ENCODE data around the gene TENT5C.

TENT5C gene

DNA sequence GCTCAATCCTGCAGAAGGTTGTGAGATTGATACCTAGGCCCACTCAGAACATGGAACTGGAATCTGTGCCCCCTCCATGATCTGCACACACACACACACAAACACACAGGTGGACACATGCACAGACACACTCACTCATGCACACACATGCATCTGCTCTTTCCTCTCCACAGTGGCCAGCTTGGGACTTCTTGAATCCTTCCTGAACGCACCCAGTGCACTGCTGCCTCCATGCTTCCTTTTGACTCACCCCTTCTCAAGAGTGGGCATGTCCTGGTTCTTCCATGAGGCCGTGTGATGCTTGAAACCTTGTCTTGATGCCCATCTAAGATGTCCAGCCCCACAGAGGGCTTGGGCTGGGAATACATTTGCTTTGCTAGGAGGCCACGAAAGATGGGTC, 25.4 kb upstream of the TENT5C start:
- DNase-seq (ENCODE audit: extremely low spot score) = no peak
- no peak for TF ChIP-seq L3MBTL2 (conservative IDR thresholded peaks at IDR 0.05)
- no peak for TF ChIP-seq ARNT (IDR thresholded peaks at IDR 0.05)
- TF ChIP-seq ELF4 (IDR thresholded peaks at IDR 0.05) = no peak
- TF ChIP-seq FOXA1 (IDR thresholded peaks at IDR 0.05) = no peak
- no peak for TF ChIP-seq NFRKB (IDR thresholded peaks at IDR 0.05)
- no peak for TF ChIP-seq SP1 (IDR thresholded peaks at IDR 0.05)
- no peak for TF ChIP-seq CTBP1 (IDR thresholded peaks at IDR 0.05; ENCODE audit: borderline replicate concordance)
- TF ChIP-seq HDGF (IDR thresholded peaks at IDR 0.05; ENCODE audit: borderline replicate concordance) = no peak
- TF ChIP-seq LEF1 (IDR thresholded peaks at IDR 0.05; ENCODE audit: borderline replicate concordance) = no peak
- no peak for TF ChIP-seq FOXK2 (IDR thresholded peaks at IDR 0.05)
- TF ChIP-seq SUZ12 (IDR thresholded peaks at IDR 0.05) = no peak
- TF ChIP-seq FOXM1 (IDR thresholded peaks at IDR 0.05; ENCODE audit: borderline replicate concordance) = no peak
- no peak for TF ChIP-seq ZNF384 (IDR thresholded peaks at IDR 0.05)
- no peak for TF ChIP-seq BHLHE40 (IDR thresholded peaks at IDR 0.05; ENCODE audit: borderline replicate concordance)
- POLR2A ChIA-PET = no interaction called here
- CTCF ChIA-PET = no interaction called here

DNA sequence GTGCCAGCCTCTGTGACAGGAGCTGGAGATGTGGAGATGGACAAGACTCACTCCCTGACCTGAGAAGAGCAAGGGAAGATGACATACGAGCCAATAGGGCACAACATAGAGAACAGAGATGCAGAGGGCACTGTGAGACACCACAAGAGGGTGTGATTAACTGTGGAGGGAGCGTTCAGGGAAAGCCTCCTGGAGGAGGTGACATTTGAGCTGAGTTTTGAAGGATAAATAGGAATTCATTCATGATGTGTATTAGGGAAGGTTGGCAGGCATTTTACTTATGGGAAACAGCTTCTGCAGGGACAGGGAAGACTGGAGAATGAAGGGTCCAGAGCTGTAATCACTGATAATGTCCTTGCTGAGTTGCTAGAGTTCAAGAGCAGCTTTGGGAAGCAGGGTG, 25.0 kb upstream of the TENT5C start:
- POLR2A ChIA-PET = no interaction called here
- CTCF ChIA-PET = no interaction called here
- DNase-seq (ENCODE audit: extremely low spot score) = no peak
- TF ChIP-seq BHLHE40 (IDR thresholded peaks at IDR 0.05; ENCODE audit: borderline replicate concordance) = no peak
- TF ChIP-seq SP1 (IDR thresholded peaks at IDR 0.05) = no peak
- no peak for TF ChIP-seq HDGF (IDR thresholded peaks at IDR 0.05; ENCODE audit: borderline replicate concordance)
- TF ChIP-seq ARNT (IDR thresholded peaks at IDR 0.05) = no peak
- no peak for TF ChIP-seq L3MBTL2 (conservative IDR thresholded peaks at IDR 0.05)
- TF ChIP-seq ELF4 (IDR thresholded peaks at IDR 0.05) = no peak
- no peak for TF ChIP-seq NFRKB (IDR thresholded peaks at IDR 0.05)
- no peak for TF ChIP-seq SUZ12 (IDR thresholded peaks at IDR 0.05)
- TF ChIP-seq LEF1 (IDR thresholded peaks at IDR 0.05; ENCODE audit: borderline replicate concordance) = no peak
- no peak for TF ChIP-seq ZNF384 (IDR thresholded peaks at IDR 0.05)
- no peak for TF ChIP-seq FOXK2 (IDR thresholded peaks at IDR 0.05)
- TF ChIP-seq FOXA1 (IDR thresholded peaks at IDR 0.05) = no peak
- TF ChIP-seq FOXM1 (IDR thresholded peaks at IDR 0.05; ENCODE audit: borderline replicate concordance) = no peak
- TF ChIP-seq, protein P1, sequence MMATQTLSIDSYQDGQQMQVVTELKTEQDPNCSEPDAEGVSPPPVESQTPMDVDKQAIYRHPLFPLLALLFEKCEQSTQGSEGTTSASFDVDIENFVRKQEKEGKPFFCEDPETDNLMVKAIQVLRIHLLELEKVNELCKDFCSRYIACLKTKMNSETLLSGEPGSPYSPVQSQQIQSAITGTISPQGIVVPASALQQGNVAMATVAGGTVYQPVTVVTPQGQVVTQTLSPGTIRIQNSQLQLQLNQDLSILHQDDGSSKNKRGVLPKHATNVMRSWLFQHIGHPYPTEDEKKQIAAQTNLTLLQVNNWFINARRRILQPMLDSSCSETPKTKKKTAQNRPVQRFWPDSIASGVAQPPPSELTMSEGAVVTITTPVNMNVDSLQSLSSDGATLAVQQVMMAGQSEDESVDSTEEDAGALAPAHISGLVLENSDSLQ (IDR thresholded peaks at IDR 0.05) = no peak
- no peak for TF ChIP-seq TARDBP (IDR thresholded peaks at IDR 0.05)
- TF ChIP-seq CTBP1 (IDR thresholded peaks at IDR 0.05; ENCODE audit: borderline replicate concordance) = no peak

DNA sequence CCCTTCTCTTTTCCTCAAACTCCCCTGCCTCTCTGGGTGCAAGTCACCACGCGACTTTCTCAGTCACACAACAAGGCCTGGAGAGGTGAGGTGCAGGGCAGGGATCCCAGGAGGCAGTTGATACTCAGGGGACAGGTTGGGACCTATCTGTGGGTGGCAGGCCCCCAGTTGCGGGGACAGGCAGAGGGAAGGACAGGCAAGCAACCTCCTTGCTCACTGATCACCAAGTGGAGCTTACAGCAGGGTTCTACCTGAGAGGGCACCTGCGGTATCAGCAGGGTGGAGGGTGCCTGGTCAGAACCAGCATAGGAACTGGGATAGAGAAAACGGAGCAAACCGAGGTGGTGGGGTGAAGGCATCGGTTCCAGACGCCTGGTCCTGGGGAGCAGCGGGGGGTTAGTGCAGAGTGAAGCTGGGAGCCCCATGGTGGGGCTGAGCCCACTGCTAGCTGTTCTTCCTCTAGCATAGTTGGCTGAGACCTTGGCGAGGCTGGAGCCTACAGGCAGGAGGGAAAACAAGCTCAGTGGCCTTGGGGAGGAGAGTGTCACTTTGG, 24.4 kb upstream of the TENT5C start:
- no peak for DNase-seq (ENCODE audit: extremely low spot score)
- TF ChIP-seq L3MBTL2 (conservative IDR thresholded peaks at IDR 0.05) (no peak), SP1 (IDR thresholded peaks at IDR 0.05) (no peak), TARDBP (IDR thresholded peaks at IDR 0.05) (no peak), BHLHE40 (IDR thresholded peaks at IDR 0.05; ENCODE audit: borderline replicate concordance) (no peak), HDGF (IDR thresholded peaks at IDR 0.05; ENCODE audit: borderline replicate concordance) (no peak), FOXA1 (IDR thresholded peaks at IDR 0.05) (no peak), LEF1 (IDR thresholded peaks at IDR 0.05; ENCODE audit: borderline replicate concordance) (no peak), NFRKB (IDR thresholded peaks at IDR 0.05) (no peak), ELF4 (IDR thresholded peaks at IDR 0.05) (no peak), ZNF384 (IDR thresholded peaks at IDR 0.05) (no peak), ARNT (IDR thresholded peaks at IDR 0.05) (no peak), FOXM1 (IDR thresholded peaks at IDR 0.05; ENCODE audit: borderline replicate concordance) (no peak), CTBP1 (IDR thresholded peaks at IDR 0.05; ENCODE audit: borderline replicate concordance) (no peak), SUZ12 (IDR thresholded peaks at IDR 0.05) (no peak), FOXK2 (IDR thresholded peaks at IDR 0.05) (no peak)
- TF ChIP-seq, protein P1 (IDR thresholded peaks at IDR 0.05) = no peak
- POLR2A ChIA-PET = no interaction called here
- CTCF ChIA-PET = no interaction called here

DNA sequence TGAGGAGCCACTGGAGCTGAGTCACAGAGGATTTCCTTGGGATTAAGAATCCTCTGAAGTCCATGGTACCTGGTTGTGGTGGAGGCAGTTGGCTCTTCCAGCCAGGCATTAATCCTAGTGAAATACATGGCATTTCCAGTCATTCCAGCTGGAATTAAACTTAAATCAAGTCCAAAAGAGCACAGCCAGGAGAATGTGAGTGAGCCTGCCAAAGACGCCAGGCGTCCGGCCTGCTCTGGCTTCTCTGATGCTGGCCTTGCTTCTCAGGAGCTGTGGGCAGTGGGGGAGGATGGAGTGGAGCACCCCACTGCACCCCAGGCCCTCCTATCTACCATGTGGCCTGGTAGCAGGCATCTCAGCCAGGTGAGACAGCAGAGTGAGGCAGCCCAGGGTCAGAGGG, 23.4 kb upstream of the TENT5C start:
- DNase-seq (ENCODE audit: extremely low spot score) = no peak
- TF ChIP-seq TARDBP (IDR thresholded peaks at IDR 0.05) = no peak
- TF ChIP-seq, protein P1 (IDR thresholded peaks at IDR 0.05) = no peak
- TF ChIP-seq FOXK2 (IDR thresholded peaks at IDR 0.05) = no peak
- no peak for TF ChIP-seq HDGF (IDR thresholded peaks at IDR 0.05; ENCODE audit: borderline replicate concordance)
- no peak for TF ChIP-seq CTBP1 (IDR thresholded peaks at IDR 0.05; ENCODE audit: borderline replicate concordance)
- no peak for TF ChIP-seq FOXA1 (IDR thresholded peaks at IDR 0.05)
- TF ChIP-seq LEF1 (IDR thresholded peaks at IDR 0.05; ENCODE audit: borderline replicate concordance) = no peak
- TF ChIP-seq FOXM1 (IDR thresholded peaks at IDR 0.05; ENCODE audit: borderline replicate concordance) = no peak
- no peak for TF ChIP-seq ELF4 (IDR thresholded peaks at IDR 0.05)
- no peak for TF ChIP-seq ARNT (IDR thresholded peaks at IDR 0.05)
- TF ChIP-seq SP1 (IDR thresholded peaks at IDR 0.05) = no peak
- ChIA-PET POLR2A (no interaction called here), CTCF (interaction anchor here (0.5 kb wide), 2 partner anchors 18 to 39 kb away, joined by 3 read pairs; no protein-coding TSS in a partner anchor)

DNA sequence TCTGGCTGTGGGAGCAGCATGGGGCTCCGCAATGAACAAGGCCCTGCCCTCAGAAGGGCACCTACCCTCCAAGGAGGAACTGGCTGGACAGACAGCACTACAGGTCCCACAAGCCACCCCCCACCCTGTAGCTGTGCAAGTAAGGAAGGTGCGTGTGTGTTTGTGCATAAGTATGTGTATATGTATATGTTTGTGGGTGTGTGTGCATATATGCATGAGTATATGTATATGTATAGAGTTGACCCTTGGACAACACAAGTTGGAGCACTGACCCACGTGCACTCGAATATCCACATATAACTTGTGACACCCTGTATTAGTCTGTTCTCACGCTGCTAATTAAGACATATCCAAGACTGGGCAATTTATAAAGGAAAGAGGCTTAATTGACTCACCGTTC, 22.6 kb upstream of the TENT5C start:
- DNase-seq (ENCODE audit: extremely low spot score) = no peak
- POLR2A ChIA-PET = no interaction called here
- CTCF ChIA-PET = no interaction called here
- TF ChIP-seq SUZ12 (IDR thresholded peaks at IDR 0.05) (no peak), FOXK2 (IDR thresholded peaks at IDR 0.05) (no peak), CTBP1 (IDR thresholded peaks at IDR 0.05; ENCODE audit: borderline replicate concordance) (no peak), NFRKB (IDR thresholded peaks at IDR 0.05) (no peak), L3MBTL2 (conservative IDR thresholded peaks at IDR 0.05) (no peak), BHLHE40 (IDR thresholded peaks at IDR 0.05; ENCODE audit: borderline replicate concordance) (no peak), ARNT (IDR thresholded peaks at IDR 0.05) (no peak), ZNF384 (IDR thresholded peaks at IDR 0.05) (no peak), ELF4 (IDR thresholded peaks at IDR 0.05) (no peak), HDGF (IDR thresholded peaks at IDR 0.05; ENCODE audit: borderline replicate concordance) (no peak), FOXM1 (IDR thresholded peaks at IDR 0.05; ENCODE audit: borderline replicate concordance) (no peak), LEF1 (IDR thresholded peaks at IDR 0.05; ENCODE audit: borderline replicate concordance) (no peak), TARDBP (IDR thresholded peaks at IDR 0.05) (no peak), SP1 (IDR thresholded peaks at IDR 0.05) (no peak), FOXA1 (IDR thresholded peaks at IDR 0.05) (no peak)
- TF ChIP-seq, protein P1 (IDR thresholded peaks at IDR 0.05) = no peak

Data from HEK293T (cell line).